HK-2 (cell line): ENCODE data around the gene SCART1.
"Not testable (repeated sequence)": the region's sequence is repeated elsewhere in the genome, so short reads cannot be mapped to it uniquely, and the experiment has no call there.

Source experiments
- DNase-seq: peaks from one replicate; pipeline ENCODE4 v3.0.0-alpha.2; 2018; ENCODE audit not compliant: unreplicated experiment

The SCART1 gene

GRCh38 chr10:133474027-133474426, 20.3 kb downstream of the SCART1 start:
- no peak for DNase-seq

- DNase-seq, result no peak
Observed at GRCh38 chr10:133474665-133475424, 21.1 kb downstream of the SCART1 start.

GRCh38 chr10:133475425-133475734, 21.6 kb downstream of the SCART1 start:
- no peak for DNase-seq

GRCh38 chr10:133475821-133476640, 22.3 kb downstream of the SCART1 start:
- no peak for DNase-seq

GRCh38 chr10:133476641-133476990, 22.9 kb downstream of the SCART1 start:
- DNase-seq, result no peak

GRCh38 chr10:133481086-133481643, 27.4 kb downstream of the SCART1 start:
- no peak for DNase-seq

- DNase-seq, result no peak
Observed at GRCh38 chr10:133481657-133482056, 27.9 kb downstream of the SCART1 start.

- no peak for DNase-seq
Observed at GRCh38 chr10:133484818-133485217, 31.1 kb downstream of the SCART1 start.

GRCh38 chr10:133487085-133487484, 33.3 kb downstream of the SCART1 start:
- no peak for DNase-seq

- DNase-seq, result no peak
Observed at GRCh38 chr10:133488354-133488753, 34.6 kb downstream of the SCART1 start.

- DNase-seq, result no peak
Observed at GRCh38 chr10:133489816-133490588, 36.3 kb downstream of the SCART1 start.

GRCh38 chr10:133493562-133493961, 39.8 kb downstream of the SCART1 start:
- not testable (repeated sequence) for DNase-seq

- DNase-seq, result not testable (repeated sequence)
Observed at GRCh38 chr10:133497363-133497762, 43.6 kb downstream of the SCART1 start.

- not testable (repeated sequence) for DNase-seq
Observed at GRCh38 chr10:133499176-133499575, 45.4 kb downstream of the SCART1 start.

GRCh38 chr10:133500897-133501296, 47.2 kb downstream of the SCART1 start:
- DNase-seq, result not testable (repeated sequence)

- DNase-seq, result no peak
Observed at GRCh38 chr10:133509700-133510099, 56.0 kb downstream of the SCART1 start.

GRCh38 chr10:133511408-133511807, 57.7 kb downstream of the SCART1 start:
- no peak for DNase-seq

GRCh38 chr10:133511907-133512528, 58.3 kb downstream of the SCART1 start:
- DNase-seq, result no peak

GRCh38 chr10:133515471-133515870, 61.7 kb downstream of the SCART1 start:
- no peak for DNase-seq

- DNase-seq, result no peak
Observed at GRCh38 chr10:133516057-133516456, 62.3 kb downstream of the SCART1 start.

GRCh38 chr10:133518517-133518916, 64.8 kb downstream of the SCART1 start:
- not testable (repeated sequence) for DNase-seq
